Peyer's patch (tissue), 4 donors: ENCODE data around the gene HELQ. TPM values are rescaled to one million over a fixed set of nuclear protein-coding genes. Genes with fewer than 3 reads are reported as not detected.
"Not testable (repeated sequence)": the region's sequence is repeated elsewhere in the genome, so short reads cannot be mapped to it uniquely, and the experiment has no call there.

Experiments used
- DNase-seq, 3 donors: peaks; one replicate each; pipeline ENCODE4 v3.0.0-alpha.2; 2017 to 2019
- H3K27ac ChIP-seq, 4 donors: fragments of 200-600 bp; sonication (generic); one replicate each; pipeline ENCODE4 v1.5.1; 2016 to 2019
- H3K27me3 ChIP-seq, 2 donors: fragments of 200-600 bp; sonication (generic); one replicate each; pipeline ENCODE4 v1.5.1; 2019
- H3K36me3 ChIP-seq, 3 donors: fragments of 200-600 bp; sonication (generic); one replicate each; pipeline ENCODE4 v1.5.1; 2016 to 2019
- H3K4me1 ChIP-seq, 4 donors: fragments of 200-600 bp; sonication (generic); one replicate each; pipeline ENCODE4 v1.5.1; 2016 to 2019
- H3K4me3 ChIP-seq, 4 donors: fragments of 200-600 bp; sonication (generic); 1 replicate in 3 of 4; 2 replicates in 1 of 4; pipeline ENCODE4 v1.5.1; 2016 to 2019; ENCODE audit warnings: mild to moderate bottlenecking in 1 of 4
- H3K9me3 ChIP-seq, 4 donors: fragments of 200-600 bp; sonication (generic); one replicate each; pipeline ENCODE4 v1.5.1; 2016 to 2019; ENCODE audit warnings: mild to moderate bottlenecking in 1 of 4
- POLR2A ChIP-seq, 2 donors: fragments of 450-650 bp; IDR thresholded peaks; one replicate each; pipeline ENCODE4 v1.5.1; 2017; ENCODE audit warnings: antibody characterized with exemption in 2 of 2, mild to moderate bottlenecking in 2 of 2, moderate library complexity in 2 of 2
- total RNA-seq, 4 donors: library from RNA; depleted of rRNA; stranded (reverse); fragments of >200 nt; gene quantifications; one replicate each; pipeline ENCODE4 v1.1.0, GENCODE V29; 2016
- TF ChIP-seq, protein P1 (sequence below), 6 experiments: fragments of 450-650 bp in 4 of 6; fragments of 200-600 bp in 2 of 6; sonication (generic) in 1 of 6; IDR thresholded peaks; one replicate each; pipeline ENCODE4 v1.5.1; 2017 to 2019; ENCODE audit warnings: antibody characterized with exemption in 6 of 6, mild to moderate bottlenecking in 3 of 6, moderate library complexity in 1 of 6

HELQ gene
- total RNA-seq, 4 donors from 2014 or later: 17.0 to 59.4 (median 20.4) TPM

DNA sequence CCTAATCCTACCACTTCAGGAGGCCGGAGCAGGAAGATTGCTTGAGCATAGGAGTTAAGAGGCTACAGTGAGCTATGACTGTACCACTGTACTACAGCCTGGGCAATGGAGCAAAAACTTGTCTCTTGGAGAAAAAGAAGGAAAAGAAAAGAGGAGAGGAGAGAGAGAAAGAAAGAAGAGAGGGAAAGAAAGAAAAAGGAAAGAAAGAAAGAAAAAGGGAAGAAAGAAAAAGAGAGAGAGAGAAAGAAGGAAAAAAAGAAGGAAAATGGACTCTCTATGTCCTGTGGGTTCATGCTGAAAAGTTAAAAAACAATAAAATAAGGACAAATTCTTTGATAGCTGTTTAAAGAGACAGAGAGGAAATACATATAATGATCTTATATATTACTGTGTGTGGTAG is 42.6 kb upstream of the HELQ start:
- no peaks in the 10 kb centered on the region for H3K4me1 ChIP-seq
- TF ChIP-seq, protein P1, sequence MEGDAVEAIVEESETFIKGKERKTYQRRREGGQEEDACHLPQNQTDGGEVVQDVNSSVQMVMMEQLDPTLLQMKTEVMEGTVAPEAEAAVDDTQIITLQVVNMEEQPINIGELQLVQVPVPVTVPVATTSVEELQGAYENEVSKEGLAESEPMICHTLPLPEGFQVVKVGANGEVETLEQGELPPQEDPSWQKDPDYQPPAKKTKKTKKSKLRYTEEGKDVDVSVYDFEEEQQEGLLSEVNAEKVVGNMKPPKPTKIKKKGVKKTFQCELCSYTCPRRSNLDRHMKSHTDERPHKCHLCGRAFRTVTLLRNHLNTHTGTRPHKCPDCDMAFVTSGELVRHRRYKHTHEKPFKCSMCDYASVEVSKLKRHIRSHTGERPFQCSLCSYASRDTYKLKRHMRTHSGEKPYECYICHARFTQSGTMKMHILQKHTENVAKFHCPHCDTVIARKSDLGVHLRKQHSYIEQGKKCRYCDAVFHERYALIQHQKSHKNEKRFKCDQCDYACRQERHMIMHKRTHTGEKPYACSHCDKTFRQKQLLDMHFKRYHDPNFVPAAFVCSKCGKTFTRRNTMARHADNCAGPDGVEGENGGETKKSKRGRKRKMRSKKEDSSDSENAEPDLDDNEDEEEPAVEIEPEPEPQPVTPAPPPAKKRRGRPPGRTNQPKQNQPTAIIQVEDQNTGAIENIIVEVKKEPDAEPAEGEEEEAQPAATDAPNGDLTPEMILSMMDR (IDR thresholded peaks at IDR 0.05): no peak
- H3K9me3 ChIP-seq: no peaks in the 10 kb centered on the region
- H3K36me3 ChIP-seq: no peaks in the 10 kb centered on the region
- no peak for DNase-seq
- H3K4me3 ChIP-seq: no peak overlapping the region
- H3K27ac ChIP-seq: no peak overlapping the region
- no peaks in the 10 kb centered on the region for H3K27me3 ChIP-seq

DNA sequence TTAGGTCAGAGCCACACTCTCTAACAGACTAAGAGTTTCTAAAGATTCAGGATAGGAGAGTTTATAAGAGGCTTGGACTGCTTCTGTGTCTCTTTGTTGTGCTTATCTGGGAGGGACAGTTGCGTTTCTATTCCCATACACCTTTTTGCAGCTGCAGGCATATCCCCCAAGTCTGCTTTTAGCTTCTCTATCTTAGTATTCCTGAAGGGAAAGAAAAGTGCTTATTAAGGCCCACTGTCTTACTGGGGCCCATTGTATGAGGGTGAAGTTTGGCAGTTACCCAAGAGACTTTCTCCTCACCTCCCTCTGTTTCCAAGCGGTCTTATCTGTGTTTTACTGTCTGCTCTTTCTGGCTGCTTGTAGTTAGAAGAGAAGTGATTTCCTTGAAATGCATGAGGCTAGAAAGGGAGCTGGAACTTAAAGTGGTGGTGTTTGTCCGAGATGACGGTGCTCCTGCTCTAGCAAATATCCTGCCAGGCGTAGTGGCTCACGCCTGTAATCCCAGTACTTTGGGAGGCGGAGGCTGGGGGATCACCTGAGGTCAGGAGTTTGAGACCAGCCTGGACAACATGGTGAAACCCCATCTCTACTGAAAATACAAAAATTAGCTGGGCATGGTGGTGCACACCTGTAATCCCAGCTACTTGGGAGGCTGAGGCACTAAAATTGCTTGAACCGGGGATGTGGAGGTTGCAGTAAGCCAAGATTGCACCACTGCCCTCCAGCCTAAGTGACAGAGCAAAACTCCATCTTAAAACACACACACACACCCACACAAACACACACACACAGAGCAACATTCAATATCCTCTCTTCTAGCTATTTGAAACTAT is 40.7 kb upstream of the HELQ start:
- H3K36me3 ChIP-seq, DNase-seq, H3K9me3 ChIP-seq, H3K4me1 ChIP-seq, H3K27ac ChIP-seq, H3K4me3 ChIP-seq, H3K27me3 ChIP-seq: not testable (repeated sequence)

DNA sequence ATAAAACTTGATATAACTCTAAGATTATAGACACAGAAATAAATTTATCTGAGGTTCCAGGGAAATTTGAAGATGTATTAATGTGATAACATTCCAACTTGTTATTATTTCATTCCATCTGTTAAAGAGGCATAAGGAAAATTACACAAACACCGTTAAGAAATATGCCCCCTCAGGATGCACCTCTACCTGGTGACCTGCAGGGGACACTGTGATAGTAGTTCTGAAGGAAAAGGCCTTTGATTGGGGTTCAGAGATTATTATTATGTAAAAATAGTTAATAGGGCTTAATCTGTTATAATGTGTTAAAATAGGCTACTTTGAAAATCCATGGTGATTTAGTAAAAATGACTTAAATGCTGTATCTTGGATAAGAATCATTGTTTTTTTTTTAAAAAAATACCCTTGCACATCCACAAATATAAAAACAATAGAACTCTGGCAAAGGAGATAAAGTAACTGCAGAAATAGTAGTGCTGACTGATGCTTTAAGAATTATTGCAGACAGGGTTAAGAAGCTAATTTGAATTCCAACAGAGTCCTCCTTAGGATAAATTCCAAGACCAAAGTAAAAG is 35.3 kb upstream of the HELQ start:
- H3K27ac ChIP-seq: no peak overlapping the region

DNA sequence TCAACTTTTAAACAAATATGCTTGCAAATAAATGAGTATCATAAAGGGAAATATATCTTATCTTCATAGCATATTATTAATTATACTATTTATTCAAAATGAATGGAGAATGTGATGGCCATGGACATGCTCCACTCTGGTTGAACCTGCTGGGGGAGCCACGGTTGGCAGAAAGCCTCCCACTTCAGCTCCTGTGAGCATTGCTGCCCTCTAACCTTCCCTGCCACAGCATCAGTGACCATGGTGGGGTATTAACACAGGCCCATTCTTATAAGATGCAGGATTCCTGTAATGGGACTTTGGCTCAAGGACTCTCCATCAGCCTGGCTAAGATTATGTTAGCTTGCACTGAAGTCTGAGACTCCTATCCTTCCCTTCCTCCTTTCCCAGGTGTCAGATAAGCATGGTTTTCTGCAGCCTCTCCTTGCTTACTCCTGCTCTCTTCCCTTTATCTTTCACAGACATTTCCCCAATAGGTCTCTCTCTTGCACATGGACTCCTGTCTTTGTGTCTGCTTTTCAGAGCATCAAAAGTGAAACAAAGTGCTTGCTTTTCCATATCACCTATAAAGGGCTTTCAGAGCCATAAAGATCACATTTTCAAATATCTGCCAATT is 34.2 kb upstream of the HELQ start:
- Histone ChIP-seq H3K27me3 (no peaks in the 10 kb centered on the region), H3K9me3 (no peaks in the 10 kb centered on the region), H3K4me3 (no peak overlapping the region), H3K27ac (no peak overlapping the region), H3K36me3 (no peaks in the 10 kb centered on the region), H3K4me1 (peaks cover 0 to 4% (median 0%) of the 10 kb centered on the region in 4 donors)
- TF ChIP-seq, protein P1 (IDR thresholded peaks at IDR 0.05): no peak
- no peak for TF ChIP-seq POLR2A (IDR thresholded peaks at IDR 0.05)
- no peak for DNase-seq

More for the DNA sequence above, 35.3 kb upstream of the HELQ start:
- no peaks in the 10 kb centered on the region for H3K36me3 ChIP-seq
- no peaks in the 10 kb centered on the region for H3K4me1 ChIP-seq
- TF ChIP-seq POLR2A (IDR thresholded peaks at IDR 0.05): no peak
- TF ChIP-seq, protein P1 (IDR thresholded peaks at IDR 0.05): peak; percentile 41 to 76 (median 63)
- no peaks in the 10 kb centered on the region for H3K27me3 ChIP-seq
- H3K9me3 ChIP-seq: no peaks in the 10 kb centered on the region
- no peak overlapping the region for H3K4me3 ChIP-seq
- DNase-seq: peak in 1 of 3 donors; percentile 55

DNA sequence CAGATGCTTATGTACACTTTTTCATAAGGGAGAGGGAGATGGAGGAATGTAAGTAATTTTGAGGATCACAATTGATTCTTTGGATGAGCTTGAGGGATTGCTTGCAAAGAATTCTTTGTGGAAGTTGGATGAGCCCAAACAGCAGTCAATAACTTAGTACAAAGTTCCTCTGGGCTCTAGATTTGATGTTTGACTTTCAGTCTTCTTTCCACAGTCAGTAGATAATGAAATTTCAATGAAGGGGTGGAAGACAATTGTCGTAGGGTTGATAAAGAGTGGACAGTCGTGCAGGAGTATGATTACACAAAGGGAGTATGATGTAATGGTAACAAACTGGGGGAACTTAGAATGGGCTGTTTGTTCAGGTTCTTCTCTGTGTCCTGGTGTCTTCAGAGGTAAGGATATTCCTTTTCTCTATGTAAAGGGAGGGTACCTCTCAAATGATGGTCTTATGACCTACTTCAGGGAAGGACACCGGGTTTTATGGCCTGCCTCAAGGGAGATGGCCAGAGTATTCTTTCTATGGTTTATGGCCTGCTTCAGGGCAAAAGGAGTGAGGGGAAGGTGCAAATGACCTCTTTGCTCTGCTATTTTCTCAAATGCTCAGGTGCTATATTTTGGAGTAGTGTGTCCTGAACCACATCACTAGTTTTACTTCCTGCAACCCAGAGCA is 31.0 kb upstream of the HELQ start:
- peaks cover 0 to 9% (median 0%) of the 10 kb centered on the region in 4 donors for H3K4me1 ChIP-seq
- H3K27ac ChIP-seq: no peak overlapping the region
- TF ChIP-seq POLR2A (IDR thresholded peaks at IDR 0.05): no peak
- TF ChIP-seq, protein P1 (IDR thresholded peaks at IDR 0.05): no peak
- no peak overlapping the region for H3K4me3 ChIP-seq
- H3K36me3 ChIP-seq: no peaks in the 10 kb centered on the region
- no peaks in the 10 kb centered on the region for H3K27me3 ChIP-seq
- DNase-seq: no peak
- H3K9me3 ChIP-seq: no peaks in the 10 kb centered on the region
